HT1080 (cell line): ENCODE measurements around the gene IGF2R. TPM values are rescaled to one million over a fixed set of nuclear protein-coding genes. Genes with fewer than 3 reads are reported as not detected.
A peak's percentile ranks its signal among the peaks of the same experiment; 100 is the strongest.

Experiments used
- DNase-seq: peaks from one replicate; pipeline ENCODE4 v3.0.0-alpha.2; 2015; ENCODE audit warnings: low read depth
- total RNA-seq: library from RNA; depleted of rRNA; stranded (reverse); fragments of >200 nt; shearing (Covaris generic); gene quantifications from 2 replicates; pipeline ENCODE4 v1.2.3, GENCODE V29; 2014

Gene IGF2R
- total RNA-seq, 1 experiment from 2014 or later = 38.1 TPM

GRCh38 chr6:160022793-160023192 is 53.9 kb downstream of the IGF2R start:
- no peak for DNase-seq

GRCh38 chr6:160024152-160024551 is 55.3 kb downstream of the IGF2R start:
- no peak for DNase-seq

- DNase-seq = no peak
Measured at GRCh38 chr6:160027076-160027475, 58.2 kb downstream of the IGF2R start.

- DNase-seq = no peak
Measured at GRCh38 chr6:160027931-160028330, 59.0 kb downstream of the IGF2R start.

GRCh38 chr6:160028487-160029275 is 59.8 kb downstream of the IGF2R start:
- DNase-seq = no peak

- no peak for DNase-seq
Measured at GRCh38 chr6:160029525-160029924, 60.6 kb downstream of the IGF2R start.

GRCh38 chr6:160030103-160030502 is 61.2 kb downstream of the IGF2R start:
- DNase-seq = peak; percentile 93

GRCh38 chr6:160031442-160031841 is 62.6 kb downstream of the IGF2R start:
- peak; percentile 69 for DNase-seq

GRCh38 chr6:160031871-160032270 is 63.0 kb downstream of the IGF2R start:
- DNase-seq = no peak

GRCh38 chr6:160032538-160032937 is 63.7 kb downstream of the IGF2R start:
- no peak for DNase-seq

- no peak for DNase-seq
Measured at GRCh38 chr6:160034036-160034930, 65.4 kb downstream of the IGF2R start.

GRCh38 chr6:160035241-160035640 is 66.4 kb downstream of the IGF2R start:
- no peak for DNase-seq

- no peak for DNase-seq
Measured at GRCh38 chr6:160035693-160036330, 66.9 kb downstream of the IGF2R start.

GRCh38 chr6:160036331-160036695 is 67.4 kb downstream of the IGF2R start:
- DNase-seq = no peak

- DNase-seq = peak; percentile 85
Measured at GRCh38 chr6:160036790-160037206, 67.9 kb downstream of the IGF2R start.

- DNase-seq = no peak
Measured at GRCh38 chr6:160038479-160038878, 69.6 kb downstream of the IGF2R start.

- DNase-seq = no peak
Measured at GRCh38 chr6:160039441-160039840, 70.6 kb downstream of the IGF2R start.

GRCh38 chr6:160040055-160040454 is 71.2 kb downstream of the IGF2R start:
- DNase-seq = no peak

GRCh38 chr6:160040527-160041264 is 71.8 kb downstream of the IGF2R start:
- no peak for DNase-seq

- DNase-seq = peak; percentile 54
Measured at GRCh38 chr6:160041608-160042007, 72.7 kb downstream of the IGF2R start.
